ENCODE results near the gene ASCL5. TPM values are rescaled to one million over a fixed set of nuclear protein-coding genes. Genes with fewer than 3 reads are reported as not detected.

Gene ASCL5
- total RNA-seq, 5 donors from 2014 or later (not counting 1 experiment from before 2014, with no cell fraction given), result 0.19 to 0.49 (median 0.26) TPM; not detected in 2

- Histone ChIP-seq H3K9me3 (no peaks in the 10 kb centered on the region), H3K4me1 (ENCODE audit: control insufficient read depth in 1 of 2, extremely low read depth in 1 of 2, insufficient read depth in 2 of 2, low read length in 2 of 2) (peaks cover 0 to 8% of the 10 kb centered on the region in 2 experiments), H3K27ac (ENCODE audit: low read length) (no peak overlapping the region), H3K4me3 (ENCODE audit: control insufficient read depth in 1 of 2, extremely low read depth in 1 of 2, low read length in 1 of 2) (no peak overlapping the region), H3K36me3 (ENCODE audit: control insufficient read depth in 2 of 2, extremely low read depth in 1 of 2, insufficient read depth in 1 of 2, low read length in 1 of 2) (no peaks in the 10 kb centered on the region), H3K27me3 (replicated peaks in 1 of 2; ENCODE audit: control insufficient read depth in 2 of 2, extremely low read depth in 1 of 2, insufficient read depth in 2 of 2, low read length in 1 of 2) (peaks cover 0 to 45% of the 10 kb centered on the region in 2 experiments)
- no peaks in the 10 kb centered on the region for H3K36me3 Mint-ChIP-seq
- H3K9me3 Mint-ChIP-seq, result no peaks in the 10 kb centered on the region
- 100% methylated on average over 1 of the region's 1 CpG for WGBS (ENCODE audit: insufficient coverage)
- H3K27me3 Mint-ChIP-seq, result peaks cover 16 to 17% of the 10 kb centered on the region in 2 donors
- H3K4me1 Mint-ChIP-seq, result peaks cover 8 to 11% (median 11%) of the 10 kb centered on the region in 3 donors
- ChIA-PET POLR2A (no interaction called here), CTCF (interaction anchor here in 1 of 2 donors (0.6 kb wide), 1 partner anchor 386 kb away, joined by 3 read pairs; no protein-coding TSS in a partner anchor)
- no peak overlapping the region for H3K4me3 Mint-ChIP-seq
- ATAC-seq (replicated peaks in 1 of 4) (no peak), DNase-seq (no peak)
- H3K27ac Mint-ChIP-seq, result no peak overlapping the region
These were observed 3.1 kb downstream of the ASCL5 start for GRCh38 chr1:201123866-201124265.

- no peak overlapping the region for H3K4me3 Mint-ChIP-seq
- no peak overlapping the region for H3K4me3 ChIP-seq (ENCODE audit: control insufficient read depth in 1 of 2, extremely low read depth in 1 of 2, low read length in 1 of 2)
- CTCF ChIA-PET, result interaction anchor here (0.5 to 1.0 kb wide), 3 partner anchors 9 to 471 kb away, joined by 3 to 8 read pairs (median 5); no protein-coding TSS in a partner anchor
These were observed 4.5 kb downstream of the ASCL5 start for GRCh38 chr1:201122321-201122957.

DNA sequence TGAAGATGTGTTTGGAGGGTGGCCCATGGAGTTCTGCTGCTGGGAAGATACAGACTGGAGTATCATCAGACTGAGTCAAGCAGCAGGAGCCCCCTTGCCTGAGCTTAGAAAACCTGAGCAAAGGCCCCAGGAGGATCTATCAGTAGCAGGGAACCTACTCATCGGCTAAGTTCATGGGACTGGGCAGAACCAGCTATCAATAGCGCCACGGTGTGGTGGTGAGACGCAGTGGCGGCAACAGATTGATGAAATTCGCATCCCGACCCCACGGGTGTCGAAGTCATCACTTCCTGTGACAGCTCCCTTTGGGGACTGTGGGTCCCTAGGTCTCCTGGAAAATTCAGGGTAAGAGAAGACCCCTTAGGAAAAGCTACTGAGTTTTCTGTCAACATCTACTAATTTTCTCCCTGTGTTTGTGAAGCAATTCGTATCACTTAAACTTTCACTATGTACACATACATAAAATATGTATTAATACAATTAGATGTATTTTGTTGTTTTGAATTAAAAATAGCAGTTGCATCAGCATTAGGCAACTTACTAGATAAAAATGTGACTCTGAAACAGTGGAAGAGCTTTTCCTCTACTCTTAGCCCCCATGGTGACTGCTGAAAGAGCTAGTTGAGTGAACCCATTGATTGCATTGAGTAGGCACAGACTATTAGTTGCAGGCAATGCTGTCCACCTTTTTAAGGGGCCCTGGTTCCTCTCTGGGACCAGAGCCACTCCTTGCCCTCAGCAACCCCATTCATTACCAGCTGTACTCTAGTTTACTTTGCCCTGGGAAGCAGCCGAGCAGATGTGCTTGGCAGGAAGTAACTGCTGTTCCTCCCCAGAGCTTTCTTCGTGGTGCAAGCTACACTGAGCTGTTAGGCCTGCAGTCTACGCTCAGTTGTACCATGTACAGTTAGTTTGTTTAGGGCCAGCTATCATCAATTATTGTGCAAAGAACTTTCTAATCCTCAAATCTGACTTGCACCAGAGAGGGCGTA is 7.5 kb downstream of the ASCL5 start:
- Mint-ChIP-seq H3K9me3 (no peaks in the 10 kb centered on the region), H3K27me3 (peaks cover 4 to 6% of the 10 kb centered on the region in 2 donors), H3K36me3 (no peaks in the 10 kb centered on the region), H3K4me3 (no peak overlapping the region), H3K27ac (no peak overlapping the region), H3K4me1 (peaks cover 8 to 25% (median 22%) of the 10 kb centered on the region in 3 donors)
- DNase-seq (peak in 33 of 35 experiments; percentile 15 to 71 (median 45)), ATAC-seq (replicated peaks in 1 of 4) (peak in 2 of 4 experiments; percentile 42 to 51)
- ChIA-PET CTCF (interaction anchor here (0.6 to 1.8 kb wide), 13 partner anchors 8 to 167 kb away, joined by 3 to 8 read pairs (median 3); partner anchors contain the start of gene TMEM9 (in 1 of the 2)), POLR2A (no interaction called here)
- H3K27me3 ChIP-seq (replicated peaks in 1 of 2; ENCODE audit: control insufficient read depth in 2 of 2, extremely low read depth in 1 of 2, insufficient read depth in 2 of 2, low read length in 1 of 2), result peaks cover 2 to 23% of the 10 kb centered on the region in 2 experiments
- H3K27ac ChIP-seq (ENCODE audit: low read length), result no peak overlapping the region
- 25% methylated on average over 7 of the region's 14 CpGs for WGBS (ENCODE audit: insufficient coverage)
- H3K4me1 ChIP-seq (ENCODE audit: control insufficient read depth in 1 of 2, extremely low read depth in 1 of 2, insufficient read depth in 2 of 2, low read length in 2 of 2), result peaks cover 0 to 22% of the 10 kb centered on the region in 2 experiments
- H3K36me3 ChIP-seq (ENCODE audit: control insufficient read depth in 2 of 2, extremely low read depth in 1 of 2, insufficient read depth in 1 of 2, low read length in 1 of 2), result no peaks in the 10 kb centered on the region
- no peak overlapping the region for H3K4me3 ChIP-seq (ENCODE audit: control insufficient read depth in 1 of 2, extremely low read depth in 1 of 2, low read length in 1 of 2)
- H3K9me3 ChIP-seq, result no peaks in the 10 kb centered on the region

More at GRCh38 chr1:201122321-201122957, 4.5 kb downstream of the ASCL5 start:
- Mint-ChIP-seq H3K27ac (no peak overlapping the region), H3K36me3 (no peaks in the 10 kb centered on the region), H3K4me1 (peaks cover 8 to 11% (median 11%) of the 10 kb centered on the region in 3 donors), H3K27me3 (peaks cover 16 to 17% of the 10 kb centered on the region in 2 donors), H3K9me3 (no peaks in the 10 kb centered on the region)
- H3K27ac ChIP-seq (ENCODE audit: low read length), result no peak overlapping the region
- no peak for ATAC-seq (replicated peaks in 1 of 4)
- no peaks in the 10 kb centered on the region for H3K36me3 ChIP-seq (ENCODE audit: control insufficient read depth in 2 of 2, extremely low read depth in 1 of 2, insufficient read depth in 1 of 2, low read length in 1 of 2)
- POLR2A ChIA-PET, result no interaction called here
- WGBS (ENCODE audit: insufficient coverage), result 97% methylated on average over 4 of the region's 10 CpGs
- no peaks in the 10 kb centered on the region for H3K9me3 ChIP-seq
- no peak for DNase-seq
- H3K27me3 ChIP-seq (replicated peaks in 1 of 2; ENCODE audit: control insufficient read depth in 2 of 2, extremely low read depth in 1 of 2, insufficient read depth in 2 of 2, low read length in 1 of 2), result peaks cover under 1 to 39% of the 10 kb centered on the region in 2 experiments
- H3K4me1 ChIP-seq (ENCODE audit: control insufficient read depth in 1 of 2, extremely low read depth in 1 of 2, insufficient read depth in 2 of 2, low read length in 2 of 2), result peaks cover 0 to 8% of the 10 kb centered on the region in 2 experiments

DNA sequence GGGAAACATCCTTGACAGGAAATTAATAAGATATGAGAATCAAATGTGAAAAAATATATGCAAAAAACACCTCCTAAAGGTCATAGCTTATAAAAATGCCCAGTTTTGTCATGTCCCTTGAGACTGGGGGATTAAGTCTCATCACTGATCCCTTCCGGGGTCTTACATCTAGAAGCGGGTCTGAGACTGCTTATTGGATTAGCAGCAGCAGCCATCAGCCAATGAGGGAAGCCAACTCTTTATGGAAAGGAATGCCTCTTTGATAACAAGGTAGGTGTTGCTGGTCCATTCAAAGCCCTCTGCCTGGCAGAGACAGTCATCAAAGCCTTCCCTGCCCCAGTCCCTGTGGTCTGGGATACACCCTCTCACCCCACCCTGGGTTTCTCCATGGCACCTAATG is 10.9 kb downstream of the ASCL5 start:
- WGBS (ENCODE audit: insufficient coverage), result no CpG with 5 or more reads among the region's 2 CpGs
- no peaks in the 10 kb centered on the region for H3K36me3 ChIP-seq (ENCODE audit: control insufficient read depth in 2 of 2, extremely low read depth in 1 of 2, insufficient read depth in 1 of 2, low read length in 1 of 2)
- Mint-ChIP-seq H3K4me3 (peak overlapping the region; percentile 36 to 58 (median 39)), H3K27me3 (no peaks in the 10 kb centered on the region), H3K9me3 (no peaks in the 10 kb centered on the region), H3K4me1 (peaks cover 8 to 30% (median 25%) of the 10 kb centered on the region in 3 donors), H3K27ac (no peak overlapping the region), H3K36me3 (no peaks in the 10 kb centered on the region)
- H3K27ac ChIP-seq (ENCODE audit: low read length), result no peak overlapping the region
- H3K27me3 ChIP-seq (replicated peaks in 1 of 2; ENCODE audit: control insufficient read depth in 2 of 2, extremely low read depth in 1 of 2, insufficient read depth in 2 of 2, low read length in 1 of 2), result peaks cover 2 to 9% of the 10 kb centered on the region in 2 experiments
- H3K9me3 ChIP-seq, result no peaks in the 10 kb centered on the region
- H3K4me1 ChIP-seq (ENCODE audit: control insufficient read depth in 1 of 2, extremely low read depth in 1 of 2, insufficient read depth in 2 of 2, low read length in 2 of 2), result peaks cover 3 to 26% of the 10 kb centered on the region in 2 experiments
- ChIA-PET CTCF (interaction anchor here (0.9 to 2.0 kb wide), 4 partner anchors 9 to 144 kb away, joined by 3 to 8 read pairs (median 4); no protein-coding TSS in a partner anchor), POLR2A (interaction anchor here in 1 of 2 donors (0.6 kb wide), 1 partner anchor 145 kb away, joined by 3 read pairs; no protein-coding TSS in a partner anchor)
- DNase-seq (no peak), ATAC-seq (replicated peaks in 1 of 4) (no peak)
- no peak overlapping the region for H3K4me3 ChIP-seq (ENCODE audit: control insufficient read depth in 1 of 2, extremely low read depth in 1 of 2, low read length in 1 of 2)

DNA sequence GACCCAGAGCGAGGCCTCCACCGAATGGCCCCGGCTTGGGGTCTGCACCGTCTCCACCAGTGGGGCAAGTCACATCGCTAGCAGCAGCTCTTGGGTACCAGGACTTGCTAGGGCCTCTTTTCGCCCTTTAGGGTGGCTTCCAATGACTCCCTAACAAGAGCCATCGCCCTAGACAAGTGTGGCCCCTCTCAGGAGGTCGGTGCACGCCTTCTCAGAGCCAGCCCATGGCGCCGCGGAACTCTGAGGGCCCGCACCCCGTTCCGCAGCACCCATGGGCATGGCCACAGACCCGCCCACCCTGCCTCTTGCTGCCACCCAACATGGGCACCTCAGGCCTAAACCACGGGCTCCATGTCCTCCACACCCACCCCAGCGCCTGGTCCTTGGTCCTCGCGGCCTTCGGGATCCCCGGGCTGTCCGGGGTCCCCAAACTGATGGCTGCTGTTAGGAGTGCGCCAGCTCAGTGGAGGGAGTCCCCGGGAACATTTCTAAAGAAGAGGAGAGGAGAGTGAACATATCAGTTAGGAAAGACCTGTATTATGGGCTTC is 11.5 kb downstream of the ASCL5 start:
- peaks cover 3 to 26% of the 10 kb centered on the region in 2 experiments for H3K4me1 ChIP-seq (ENCODE audit: control insufficient read depth in 1 of 2, extremely low read depth in 1 of 2, insufficient read depth in 2 of 2, low read length in 2 of 2)
- peaks cover 2 to 12% of the 10 kb centered on the region in 2 experiments for H3K27me3 ChIP-seq (replicated peaks in 1 of 2; ENCODE audit: control insufficient read depth in 2 of 2, extremely low read depth in 1 of 2, insufficient read depth in 2 of 2, low read length in 1 of 2)
- H3K4me1 Mint-ChIP-seq, result peaks cover 8 to 30% (median 25%) of the 10 kb centered on the region in 3 donors
- no peaks in the 10 kb centered on the region for H3K9me3 Mint-ChIP-seq
- no peaks in the 10 kb centered on the region for H3K36me3 ChIP-seq (ENCODE audit: control insufficient read depth in 2 of 2, extremely low read depth in 1 of 2, insufficient read depth in 1 of 2, low read length in 1 of 2)
- 98% methylated on average over 21 of the region's 25 CpGs for WGBS (ENCODE audit: insufficient coverage)
- H3K4me3 Mint-ChIP-seq, result peak overlapping the region; percentile 39 to 90 (median 58)
- ATAC-seq (replicated peaks in 1 of 4) (no peak), DNase-seq (peak in 1 of 35 experiments; percentile 3)
- no peaks in the 10 kb centered on the region for H3K36me3 Mint-ChIP-seq
- H3K27me3 Mint-ChIP-seq, result no peaks in the 10 kb centered on the region
- H3K27ac ChIP-seq (ENCODE audit: low read length), result no peak overlapping the region
- CTCF ChIA-PET, result interaction anchor here (1.2 to 2.0 kb wide), 3 partner anchors 8 to 143 kb away, joined by 3 to 8 read pairs (median 4); no protein-coding TSS in a partner anchor
- H3K9me3 ChIP-seq, result no peaks in the 10 kb centered on the region
- peak overlapping the region in 1 of 2 donors; percentile 71 for H3K4me3 ChIP-seq (ENCODE audit: control insufficient read depth in 1 of 2, extremely low read depth in 1 of 2, low read length in 1 of 2)
- POLR2A ChIA-PET, result no interaction called here
- no peak overlapping the region for H3K27ac Mint-ChIP-seq
